OCI-LY7 (cell line): ENCODE data around the gene IFI6.

Experiments
- EZH2phosphoT487 ChIP-seq: fragments of 200-600 bp; sonication (generic); IDR thresholded peaks from 2 replicates; pipeline ENCODE4 v1.6.1; 2018; ENCODE audit warnings: low read depth, borderline replicate concordance, mild to moderate bottlenecking, mixed run types, antibody characterized with exemption, low read length, moderate library complexity, mixed read lengths
- TF ChIP-seq, protein P1 (sequence below): fragments of 200-600 bp; sonication (generic); conservative IDR thresholded peaks from 2 replicates; pipeline ENCODE4 v1.5.1; 2014; ENCODE audit warnings: mild to moderate bottlenecking, antibody characterized with exemption, low read length, moderate library complexity, mixed read lengths

DNA sequence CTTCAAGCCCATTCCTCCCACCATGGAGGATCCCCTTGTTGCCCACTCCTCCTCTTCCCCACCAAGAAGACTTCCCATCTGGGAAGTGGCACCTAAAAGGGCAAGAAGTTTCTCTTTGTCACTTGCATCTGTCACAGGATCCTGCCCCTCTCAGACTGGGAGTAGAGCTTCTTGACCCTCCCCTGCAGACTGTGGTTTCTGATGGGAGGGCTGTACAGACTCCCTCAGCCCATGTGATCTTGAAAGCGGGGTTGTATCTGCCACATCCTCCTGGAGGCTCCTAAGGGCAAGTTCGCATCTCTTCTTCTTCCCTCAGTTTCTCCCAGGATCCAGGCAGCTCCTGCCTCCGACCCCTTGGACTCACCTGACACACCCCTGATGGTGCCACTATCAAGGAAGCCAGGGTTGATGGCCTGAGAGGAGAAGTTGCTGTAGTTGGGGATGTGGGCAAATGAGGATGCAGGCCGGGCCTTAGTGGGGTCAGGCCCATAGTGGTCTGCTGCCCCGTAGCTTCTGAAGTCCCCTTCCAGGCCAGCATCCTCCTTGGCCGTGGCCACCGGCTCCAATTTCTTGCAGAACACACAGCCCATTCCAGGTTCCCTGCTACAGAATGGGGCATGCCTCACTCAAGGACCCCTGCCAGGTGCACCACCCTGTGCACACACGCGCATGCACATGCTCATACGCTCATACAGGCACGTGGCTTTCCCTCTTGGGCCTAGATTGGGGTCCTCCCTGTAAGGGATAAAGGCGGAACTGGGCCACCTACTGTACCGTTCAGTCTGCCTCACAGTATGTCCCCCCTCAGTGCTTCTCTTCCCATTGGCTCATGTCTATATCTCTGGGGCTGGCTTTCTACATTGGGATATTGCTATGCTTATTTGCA, 48.4 kb downstream of the IFI6 start:
- TF ChIP-seq, protein P1, sequence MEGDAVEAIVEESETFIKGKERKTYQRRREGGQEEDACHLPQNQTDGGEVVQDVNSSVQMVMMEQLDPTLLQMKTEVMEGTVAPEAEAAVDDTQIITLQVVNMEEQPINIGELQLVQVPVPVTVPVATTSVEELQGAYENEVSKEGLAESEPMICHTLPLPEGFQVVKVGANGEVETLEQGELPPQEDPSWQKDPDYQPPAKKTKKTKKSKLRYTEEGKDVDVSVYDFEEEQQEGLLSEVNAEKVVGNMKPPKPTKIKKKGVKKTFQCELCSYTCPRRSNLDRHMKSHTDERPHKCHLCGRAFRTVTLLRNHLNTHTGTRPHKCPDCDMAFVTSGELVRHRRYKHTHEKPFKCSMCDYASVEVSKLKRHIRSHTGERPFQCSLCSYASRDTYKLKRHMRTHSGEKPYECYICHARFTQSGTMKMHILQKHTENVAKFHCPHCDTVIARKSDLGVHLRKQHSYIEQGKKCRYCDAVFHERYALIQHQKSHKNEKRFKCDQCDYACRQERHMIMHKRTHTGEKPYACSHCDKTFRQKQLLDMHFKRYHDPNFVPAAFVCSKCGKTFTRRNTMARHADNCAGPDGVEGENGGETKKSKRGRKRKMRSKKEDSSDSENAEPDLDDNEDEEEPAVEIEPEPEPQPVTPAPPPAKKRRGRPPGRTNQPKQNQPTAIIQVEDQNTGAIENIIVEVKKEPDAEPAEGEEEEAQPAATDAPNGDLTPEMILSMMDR = no peak
- TF ChIP-seq EZH2phosphoT487 = no peak
